ENCODE data around the gene MOSPD3. TPM values are rescaled to one million over a fixed set of nuclear protein-coding genes. Genes with fewer than 3 reads are reported as not detected.
A peak's percentile ranks its signal among the peaks of the same experiment; 100 is the strongest.

Gene MOSPD3
- total and polyA plus RNA-seq, 2 of the 8 experiments (the other 6 are each of a cell fraction or from before 2014, with no cell fraction given), result 20.7 to 21.4 TPM

DNA sequence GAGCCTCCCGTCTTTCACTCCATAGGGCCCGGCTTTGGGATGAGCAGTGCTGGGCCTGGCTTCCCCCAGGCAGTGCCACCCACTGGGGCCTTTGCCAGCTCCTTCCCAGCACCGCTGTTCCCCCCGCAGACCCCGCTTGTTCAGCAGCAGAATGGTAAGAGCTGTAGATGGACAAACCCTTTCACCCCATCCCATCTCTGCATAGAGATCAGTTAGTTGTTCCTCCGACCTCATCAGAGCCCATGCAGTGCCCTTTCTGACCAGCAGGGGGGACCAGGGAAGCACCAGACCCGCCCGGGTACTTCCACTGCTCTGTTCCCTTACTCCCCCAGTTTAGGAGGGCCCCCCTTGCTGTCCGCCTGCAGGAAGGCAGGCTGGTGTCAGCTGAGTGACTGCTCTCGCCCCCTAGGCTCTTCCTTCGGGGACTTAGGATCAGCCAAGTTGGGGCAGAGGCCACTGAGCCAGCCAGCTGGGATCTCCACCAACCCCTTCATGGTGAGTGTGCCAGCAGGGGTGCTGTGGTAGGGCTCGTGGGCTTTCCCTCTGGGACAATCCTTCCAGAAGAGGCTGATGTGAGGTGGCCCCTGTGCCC, 48.4 kb upstream of the MOSPD3 start (continued):
- TF ChIP-seq, protein P1, sequence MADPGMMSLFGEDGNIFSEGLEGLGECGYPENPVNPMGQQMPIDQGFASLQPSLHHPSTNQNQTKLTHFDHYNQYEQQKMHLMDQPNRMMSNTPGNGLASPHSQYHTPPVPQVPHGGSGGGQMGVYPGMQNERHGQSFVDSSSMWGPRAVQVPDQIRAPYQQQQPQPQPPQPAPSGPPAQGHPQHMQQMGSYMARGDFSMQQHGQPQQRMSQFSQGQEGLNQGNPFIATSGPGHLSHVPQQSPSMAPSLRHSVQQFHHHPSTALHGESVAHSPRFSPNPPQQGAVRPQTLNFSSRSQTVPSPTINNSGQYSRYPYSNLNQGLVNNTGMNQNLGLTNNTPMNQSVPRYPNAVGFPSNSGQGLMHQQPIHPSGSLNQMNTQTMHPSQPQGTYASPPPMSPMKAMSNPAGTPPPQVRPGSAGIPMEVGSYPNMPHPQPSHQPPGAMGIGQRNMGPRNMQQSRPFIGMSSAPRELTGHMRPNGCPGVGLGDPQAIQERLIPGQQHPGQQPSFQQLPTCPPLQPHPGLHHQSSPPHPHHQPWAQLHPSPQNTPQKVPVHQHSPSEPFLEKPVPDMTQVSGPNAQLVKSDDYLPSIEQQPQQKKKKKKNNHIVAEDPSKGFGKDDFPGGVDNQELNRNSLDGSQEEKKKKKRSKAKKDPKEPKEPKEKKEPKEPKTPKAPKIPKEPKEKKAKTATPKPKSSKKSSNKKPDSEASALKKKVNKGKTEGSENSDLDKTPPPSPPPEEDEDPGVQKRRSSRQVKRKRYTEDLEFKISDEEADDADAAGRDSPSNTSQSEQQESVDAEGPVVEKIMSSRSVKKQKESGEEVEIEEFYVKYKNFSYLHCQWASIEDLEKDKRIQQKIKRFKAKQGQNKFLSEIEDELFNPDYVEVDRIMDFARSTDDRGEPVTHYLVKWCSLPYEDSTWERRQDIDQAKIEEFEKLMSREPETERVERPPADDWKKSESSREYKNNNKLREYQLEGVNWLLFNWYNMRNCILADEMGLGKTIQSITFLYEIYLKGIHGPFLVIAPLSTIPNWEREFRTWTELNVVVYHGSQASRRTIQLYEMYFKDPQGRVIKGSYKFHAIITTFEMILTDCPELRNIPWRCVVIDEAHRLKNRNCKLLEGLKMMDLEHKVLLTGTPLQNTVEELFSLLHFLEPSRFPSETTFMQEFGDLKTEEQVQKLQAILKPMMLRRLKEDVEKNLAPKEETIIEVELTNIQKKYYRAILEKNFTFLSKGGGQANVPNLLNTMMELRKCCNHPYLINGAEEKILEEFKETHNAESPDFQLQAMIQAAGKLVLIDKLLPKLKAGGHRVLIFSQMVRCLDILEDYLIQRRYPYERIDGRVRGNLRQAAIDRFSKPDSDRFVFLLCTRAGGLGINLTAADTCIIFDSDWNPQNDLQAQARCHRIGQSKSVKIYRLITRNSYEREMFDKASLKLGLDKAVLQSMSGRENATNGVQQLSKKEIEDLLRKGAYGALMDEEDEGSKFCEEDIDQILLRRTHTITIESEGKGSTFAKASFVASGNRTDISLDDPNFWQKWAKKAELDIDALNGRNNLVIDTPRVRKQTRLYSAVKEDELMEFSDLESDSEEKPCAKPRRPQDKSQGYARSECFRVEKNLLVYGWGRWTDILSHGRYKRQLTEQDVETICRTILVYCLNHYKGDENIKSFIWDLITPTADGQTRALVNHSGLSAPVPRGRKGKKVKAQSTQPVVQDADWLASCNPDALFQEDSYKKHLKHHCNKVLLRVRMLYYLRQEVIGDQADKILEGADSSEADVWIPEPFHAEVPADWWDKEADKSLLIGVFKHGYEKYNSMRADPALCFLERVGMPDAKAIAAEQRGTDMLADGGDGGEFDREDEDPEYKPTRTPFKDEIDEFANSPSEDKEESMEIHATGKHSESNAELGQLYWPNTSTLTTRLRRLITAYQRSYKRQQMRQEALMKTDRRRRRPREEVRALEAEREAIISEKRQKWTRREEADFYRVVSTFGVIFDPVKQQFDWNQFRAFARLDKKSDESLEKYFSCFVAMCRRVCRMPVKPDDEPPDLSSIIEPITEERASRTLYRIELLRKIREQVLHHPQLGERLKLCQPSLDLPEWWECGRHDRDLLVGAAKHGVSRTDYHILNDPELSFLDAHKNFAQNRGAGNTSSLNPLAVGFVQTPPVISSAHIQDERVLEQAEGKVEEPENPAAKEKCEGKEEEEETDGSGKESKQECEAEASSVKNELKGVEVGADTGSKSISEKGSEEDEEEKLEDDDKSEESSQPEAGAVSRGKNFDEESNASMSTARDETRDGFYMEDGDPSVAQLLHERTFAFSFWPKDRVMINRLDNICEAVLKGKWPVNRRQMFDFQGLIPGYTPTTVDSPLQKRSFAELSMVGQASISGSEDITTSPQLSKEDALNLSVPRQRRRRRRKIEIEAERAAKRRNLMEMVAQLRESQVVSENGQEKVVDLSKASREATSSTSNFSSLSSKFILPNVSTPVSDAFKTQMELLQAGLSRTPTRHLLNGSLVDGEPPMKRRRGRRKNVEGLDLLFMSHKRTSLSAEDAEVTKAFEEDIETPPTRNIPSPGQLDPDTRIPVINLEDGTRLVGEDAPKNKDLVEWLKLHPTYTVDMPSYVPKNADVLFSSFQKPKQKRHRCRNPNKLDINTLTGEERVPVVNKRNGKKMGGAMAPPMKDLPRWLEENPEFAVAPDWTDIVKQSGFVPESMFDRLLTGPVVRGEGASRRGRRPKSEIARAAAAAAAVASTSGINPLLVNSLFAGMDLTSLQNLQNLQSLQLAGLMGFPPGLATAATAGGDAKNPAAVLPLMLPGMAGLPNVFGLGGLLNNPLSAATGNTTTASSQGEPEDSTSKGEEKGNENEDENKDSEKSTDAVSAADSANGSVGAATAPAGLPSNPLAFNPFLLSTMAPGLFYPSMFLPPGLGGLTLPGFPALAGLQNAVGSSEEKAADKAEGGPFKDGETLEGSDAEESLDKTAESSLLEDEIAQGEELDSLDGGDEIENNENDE (IDR thresholded peaks at IDR 0.05; ENCODE audit: insufficient replicate concordance, low read length), result no peak
- TF ChIP-seq, protein P2, sequence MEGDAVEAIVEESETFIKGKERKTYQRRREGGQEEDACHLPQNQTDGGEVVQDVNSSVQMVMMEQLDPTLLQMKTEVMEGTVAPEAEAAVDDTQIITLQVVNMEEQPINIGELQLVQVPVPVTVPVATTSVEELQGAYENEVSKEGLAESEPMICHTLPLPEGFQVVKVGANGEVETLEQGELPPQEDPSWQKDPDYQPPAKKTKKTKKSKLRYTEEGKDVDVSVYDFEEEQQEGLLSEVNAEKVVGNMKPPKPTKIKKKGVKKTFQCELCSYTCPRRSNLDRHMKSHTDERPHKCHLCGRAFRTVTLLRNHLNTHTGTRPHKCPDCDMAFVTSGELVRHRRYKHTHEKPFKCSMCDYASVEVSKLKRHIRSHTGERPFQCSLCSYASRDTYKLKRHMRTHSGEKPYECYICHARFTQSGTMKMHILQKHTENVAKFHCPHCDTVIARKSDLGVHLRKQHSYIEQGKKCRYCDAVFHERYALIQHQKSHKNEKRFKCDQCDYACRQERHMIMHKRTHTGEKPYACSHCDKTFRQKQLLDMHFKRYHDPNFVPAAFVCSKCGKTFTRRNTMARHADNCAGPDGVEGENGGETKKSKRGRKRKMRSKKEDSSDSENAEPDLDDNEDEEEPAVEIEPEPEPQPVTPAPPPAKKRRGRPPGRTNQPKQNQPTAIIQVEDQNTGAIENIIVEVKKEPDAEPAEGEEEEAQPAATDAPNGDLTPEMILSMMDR (IDR thresholded peaks at IDR 0.05; ENCODE audit: control extremely low read depth in 1 of 3, insufficient read depth in 1 of 3, low read depth in 1 of 3, low read length in 3 of 3), result peak in 2 of 3 experiments; percentile 82 to 96; a peak in 3 of 4 replicates
- 0 out of 4 replicates have a peak, but pooled peaks of 1 of the 2 experiments have one; percentile 39 for TF ChIP-seq SIN3A (conservative IDR thresholded peaks at IDR 0.05 in 1 of 2, IDR thresholded peaks at IDR 0.05 in 1 of 2; ENCODE audit: low read depth in 1 of 2, low read length in 2 of 2)
- peak; percentile 74 to 76 for TF ChIP-seq RAD21 (IDR thresholded peaks at IDR 0.05 in 1 of 2, conservative IDR thresholded peaks at IDR 0.05 in 1 of 2; ENCODE audit: low read depth in 2 of 2, low read length in 2 of 2)
